GM12878 (cell line): ENCODE results near the gene HSBP1L1. TPM values are rescaled to one million over a fixed set of nuclear protein-coding genes. Genes with fewer than 3 reads are reported as not detected.

ENCODE experiments used
- ATAC-seq: fragments of 200-7000 bp; cut with Tn5 transposase; 3 replicates; pipeline ENCODE4 v1.9.1; 2020; ENCODE audit warnings: mild to moderate bottlenecking, moderate library complexity
- BruUV-seq: library from RNA; stranded (reverse); fragments of 400-500 nt; replicated peaks from 2 replicates; lab custom pipeline; 2021; lab: Mats Ljungman, UMichigan
- CTCF ChIA-PET: fragments of 300-600 bp; sonication (Branson Sonifier 250); formaldehyde crosslinking; extraction: SDS; loops from one replicate; lab custom pipeline; 2021; ENCODE audit warnings: inconsistent platforms; lab: Yijun Ruan, JAX
- POLR2A ChIA-PET: fragments of 350-600 bp; formaldehyde crosslinking; extraction: SDS; loops from one replicate; lab custom pipeline; 2021; ENCODE audit warnings: inconsistent platforms; lab: Charles Lee
- RAD21 ChIA-PET: fragments of 300-600 bp; sonication (Branson Sonifier 250); formaldehyde crosslinking; loops from one replicate; lab custom pipeline; 2023; ENCODE audit warnings: antibody characterized with exemption; ENCODE audit not compliant: unreplicated experiment; lab: Charles Lee
- SMC1A ChIA-PET: fragments of 300-600 bp; sonication (Branson Sonifier 250); formaldehyde crosslinking; loops from one replicate; lab custom pipeline; 2023; ENCODE audit not compliant: unreplicated experiment, uncharacterized antibody; lab: Charles Lee
- DNase-seq: peaks from one replicate; pipeline ENCODE4 v3.0.0-alpha.2; 2011; ENCODE audit warnings: low read depth, low spot score
- FAIRE-seq: peaks from 3 replicates; lab custom pipeline; 2011; peaks lifted over from hg19 to GRCh38; lab: Jason Lieb, UNC
- H2AFZ ChIP-seq: 2 replicates; pipeline ENCODE4 v1.6.0; 2011; ENCODE audit warnings: low read depth, low read length, control low read depth; ENCODE audit not compliant: control insufficient read depth
- H3K27ac ChIP-seq: 2 replicates; pipeline ENCODE4 v1.5.1; 2011; ENCODE audit warnings: control low read depth; ENCODE audit not compliant: control insufficient read depth, insufficient read depth
- H3K27me3 ChIP-seq, 2 experiments: replicated peaks in 1 of 2; 2 replicates each; pipeline versions ENCODE4 v1.6.0 to v1.6.1; 2011; ENCODE audit warnings: low read length in 1 of 2; ENCODE audit not compliant: control insufficient read depth in 2 of 2, insufficient read depth in 2 of 2
- H3K36me3 ChIP-seq, 2 experiments: 2 replicates each; pipeline ENCODE4 v1.5.1; 2011; ENCODE audit warnings: low read length in 1 of 2; ENCODE audit not compliant: control insufficient read depth in 2 of 2, insufficient read depth in 2 of 2
- H3K4me1 ChIP-seq: 2 replicates; pipeline ENCODE4 v1.6.1; 2011; ENCODE audit warnings: mild to moderate bottlenecking, low read length, moderate library complexity, mixed read lengths; ENCODE audit not compliant: control insufficient read depth, insufficient read depth
- H3K4me2 ChIP-seq: 2 replicates; pipeline ENCODE4 v1.6.0; 2011; ENCODE audit warnings: control low read depth; ENCODE audit not compliant: control insufficient read depth, insufficient read depth
- H3K4me3 ChIP-seq: fragments of 200-600 bp; sonication (generic); 2 replicates; pipeline ENCODE4 v1.5.1; 2016
- H3K79me2 ChIP-seq: 2 replicates; pipeline ENCODE4 v1.6.0; 2011; ENCODE audit warnings: low read length; ENCODE audit not compliant: control insufficient read depth, insufficient read depth
- H3K9ac ChIP-seq: 2 replicates; pipeline ENCODE4 v1.8.0; 2011; ENCODE audit warnings: low read length, control low read depth, mixed read lengths; ENCODE audit not compliant: control insufficient read depth, insufficient read depth
- H3K9me3 ChIP-seq: replicated peaks from 3 replicates; pipeline ENCODE4 v1.5.1; 2011; ENCODE audit warnings: mild to moderate bottlenecking, low read length; ENCODE audit not compliant: control insufficient read depth, insufficient read depth
- H4K20me1 ChIP-seq: 2 replicates; pipeline ENCODE4 v1.6.0; 2011; ENCODE audit not compliant: control insufficient read depth, insufficient read depth
- KAT2A ChIP-seq: conservative IDR thresholded peaks from 2 replicates; pipeline ENCODE4 v1.6.1; 2011; ENCODE audit warnings: low read depth, low read length; ENCODE audit not compliant: control insufficient read depth
- MTA3 ChIP-seq: IDR thresholded peaks from 2 replicates; pipeline ENCODE4 v1.6.1; 2012; ENCODE audit warnings: low read length, inconsistent platforms, borderline replicate concordance
- NFYA ChIP-seq: IDR thresholded peaks from 2 replicates; pipeline ENCODE4 v1.6.1; 2011; ENCODE audit warnings: low read depth, mild to moderate bottlenecking, low read length, improper control_type of control experiment, borderline replicate concordance
- NR2F1 ChIP-seq: fragments of 450-650 bp; conservative IDR thresholded peaks from 2 replicates; pipeline ENCODE4 v1.6.1; 2017; ENCODE audit warnings: mild to moderate bottlenecking
- PML ChIP-seq: IDR thresholded peaks from 2 replicates; pipeline ENCODE4 v1.6.1; 2012; ENCODE audit warnings: low read length, inconsistent platforms
- POLR2A ChIP-seq: IDR thresholded peaks from 2 replicates; pipeline ENCODE4 v1.6.1; 2011; ENCODE audit warnings: low read depth, mild to moderate bottlenecking, low read length
- SIN3A ChIP-seq: IDR thresholded peaks from 2 replicates; pipeline ENCODE4 v1.6.1; 2012; ENCODE audit warnings: low read depth, low read length, improper control_type of control experiment
- SIX5 ChIP-seq: IDR thresholded peaks from 2 replicates; pipeline ENCODE4 v1.6.1; 2011; ENCODE audit warnings: mild to moderate bottlenecking, low read depth, low read length, moderate library complexity; ENCODE audit not compliant: severe bottlenecking
- SMC3 ChIP-seq: IDR thresholded peaks from 2 replicates; pipeline ENCODE4 v1.6.1; 2011; ENCODE audit warnings: low read length, improper control_type of control experiment, borderline replicate concordance
- TBL1XR1 ChIP-seq: IDR thresholded peaks from 2 replicates; pipeline ENCODE4 v1.6.1; 2012; ENCODE audit warnings: low read depth, low read length, improper control_type of control experiment
- USF1 ChIP-seq: IDR thresholded peaks from 2 replicates; pipeline ENCODE4 v1.6.1; 2011; ENCODE audit warnings: borderline replicate concordance, low read depth, mild to moderate bottlenecking, moderate library complexity, mixed read lengths, low read length; ENCODE audit not compliant: insufficient read depth; ENCODE audit errors: extremely low read length
- ZBTB40 ChIP-seq: fragments of 450-650 bp; IDR thresholded peaks from 2 replicates; pipeline ENCODE4 v1.6.1; 2016; ENCODE audit warnings: mild to moderate bottlenecking, moderate library complexity, borderline replicate concordance
- WGBS: methylation state at CpG from one replicate; pipeline ENCODE4 v1.1.6; 2016; ENCODE audit warnings: low lambda C conversion rate; ENCODE audit not compliant: insufficient replicate concordance, insufficient coverage; ENCODE audit errors: missing lambda C conversion rate; 5-methylcytosine and 5-hydroxymethylcytosine counted together
- in situ Hi-C: fragments of 300-500 bp; cut with MboI; formaldehyde crosslinking; loops from 9 replicates; pipeline ENCODE4 v1.14.3; 2018; ENCODE audit warnings: mixed read lengths
- intact Hi-C: fragments of 100-400 bp; cut with micrococcal nuclease; formaldehyde crosslinking; loops from one replicate; pipeline ENCODE4 v1.14.2; 2022; ENCODE audit not compliant: unreplicated experiment
- polyA plus RNA-seq, 11 experiments: library from polyadenylated mRNA; depleted of rRNA in 4 of 11; unstranded in 6 of 11; stranded (reverse) in 5 of 11; fragments of >200 nt; fragmentation: Nextera tagmentation in 4 of 11; fragmentation: Illumina TruSeq in 1 of 11; extraction: Ambion mirVana in 4 of 11; extraction: Trizol in 1 of 11; gene quantifications; 1 replicate in 1 of 11; 2 replicates in 10 of 11; pipeline versions ENCODE4 v1.2.1 to v1.2.3, GENCODE V29; 2011 to 2016; ENCODE audit warnings: inconsistent platforms in 2 of 11, missing spikeins in 2 of 11, low read depth in 1 of 11
- total RNA-seq, 4 experiments: library from RNA; depleted of rRNA in 3 of 4; stranded (reverse); fragments of >200 nt in 3 of 4; fragmentation: Illumina TruSeq in 1 of 4; extraction: Trizol in 1 of 4; gene quantifications; 2 replicates each; pipeline versions ENCODE4 v1.2.1 to v1.2.3, GENCODE V29; 2013 to 2021

HSBP1L1 gene
- total and polyA plus RNA-seq, 10 of the 15 experiments (the other 5 are each of a cell fraction or from before 2014, with no cell fraction given) = 0.97 to 14.0 (median 6.9) TPM; not detected in 1

GRCh38 chr18:79953971-79954651 lies 10.3 kb upstream of the HSBP1L1 start (continued):
- TF ChIP-seq PML (no peak), NFYA (no peak), SIN3A (no peak)

GRCh38 chr18:79954791-79955190 lies 9.7 kb upstream of the HSBP1L1 start:
- H3K4me2 ChIP-seq = no peak overlapping the region
- peaks cover 5% of the 10 kb centered on the region for H3K4me1 ChIP-seq
- no peaks in the 10 kb centered on the region for H4K20me1 ChIP-seq
- DNase-seq (no peak), ATAC-seq (no peak), FAIRE-seq (no peak)
- no TSS peak for BruUV-seq
- H3K4me3 ChIP-seq = no peak overlapping the region
- no peaks in the 10 kb centered on the region for H3K36me3 ChIP-seq
- in situ Hi-C loops (loop anchor here (5.0 to 10.0 kb wide), 2 partner anchors 272 to 560 kb away; partner anchors contain the start of gene NFATC1), intact Hi-C loops (loop anchor here (5.0 kb wide), 1 partner anchor 33 kb away; the partner anchor contains the start of gene TXNL4A)
- ChIA-PET RAD21 (interaction anchor here (0.8 to 1.8 kb wide), 2 partner anchors 9 to 574 kb away, joined by 3 to 6 read pairs; no protein-coding TSS in a partner anchor), CTCF (interaction anchor here (0.6 to 1.7 kb wide), 2 partner anchors 8 to 195 kb away, joined by 3 to 7 read pairs; no protein-coding TSS in a partner anchor), SMC1A (interaction anchor here (1.7 to 1.8 kb wide), 2 partner anchors 8 to 32 kb away, joined by 5 read pairs; no protein-coding TSS in a partner anchor), POLR2A (interaction anchor here (1.0 kb wide), 1 partner anchor 8 kb away, joined by 5 read pairs; no protein-coding TSS in a partner anchor)
- no peaks in the 10 kb centered on the region for H3K9me3 ChIP-seq
- no peaks in the 10 kb centered on the region for H3K27me3 ChIP-seq
- no peak overlapping the region for H3K27ac ChIP-seq
- WGBS = 85% methylated on average over 5 of the region's 5 CpGs
- TF ChIP-seq SIX5 (no peak), MTA3 (no peak), SMC3 (no peak), ZBTB40 (no peak), POLR2A (no peak), NR2F1 (no peak), KAT2A (no peak), TBL1XR1 (no peak), USF1 (no peak)
- no peak overlapping the region for H2AFZ ChIP-seq
- H3K79me2 ChIP-seq = peaks cover 13% of the 10 kb centered on the region
- no peak overlapping the region for H3K9ac ChIP-seq
